Measurements from ENCODE around the gene SLC25A29. TPM values are rescaled to one million over a fixed set of nuclear protein-coding genes. Genes with fewer than 3 reads are reported as not detected.
"Not testable (repeated sequence)": the region's sequence is repeated elsewhere in the genome, so short reads cannot be mapped to it uniquely, and the experiment has no call there.

SLC25A29 gene
- total and polyA plus RNA-seq, 2 of the 13 experiments (the other 11 are each of a cell fraction or from before 2014, with no cell fraction given), result 12.2 to 17.2 TPM

DNA sequence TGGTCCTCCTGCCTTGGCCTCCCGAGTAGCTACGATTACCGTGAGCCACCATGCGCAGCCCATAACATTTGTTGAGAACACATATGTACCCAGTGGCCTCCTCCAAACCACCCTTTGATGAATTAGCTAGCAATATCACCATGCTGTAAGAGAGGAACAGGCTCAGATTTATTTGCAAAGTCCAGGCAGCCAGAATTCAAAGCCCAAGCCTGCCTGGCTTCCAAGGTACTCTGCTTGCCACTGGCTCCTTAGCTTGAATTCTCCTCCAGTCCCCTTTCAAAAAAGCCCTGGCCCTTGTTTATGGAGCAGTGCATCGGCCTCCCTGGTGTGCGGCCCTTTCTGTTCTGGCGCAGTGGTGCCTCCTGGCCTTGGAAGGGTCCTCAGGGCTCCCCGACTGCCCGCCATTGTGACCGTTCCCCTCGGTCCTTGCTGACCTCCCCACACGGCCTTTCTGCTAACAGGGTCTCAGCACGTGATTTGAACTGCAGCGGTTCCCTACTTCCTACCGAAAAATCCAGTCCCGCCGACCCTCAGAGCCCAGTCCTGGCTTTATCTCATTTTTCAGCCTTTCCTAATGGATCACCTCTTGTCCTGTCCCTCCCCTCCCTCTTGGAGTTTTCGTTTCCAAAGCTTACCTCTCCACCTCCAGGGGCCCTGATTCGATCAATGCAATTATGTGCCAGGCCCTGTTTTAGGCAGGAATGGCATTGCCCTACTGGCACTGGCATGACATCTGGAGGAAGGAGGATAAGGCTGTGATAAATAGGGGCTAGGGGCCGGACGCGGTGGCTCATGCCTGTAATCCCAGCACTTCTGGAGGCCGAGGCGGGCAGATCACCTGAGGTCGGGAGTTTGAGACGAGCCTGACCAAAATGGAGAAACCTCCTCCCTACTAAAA, 22.0 kb downstream of the SLC25A29 start:
- ChIA-PET POLR2A (interaction anchor here (1.6 kb wide), 1 partner anchor 91 kb away, joined by 5 read pairs; a partner anchor contains a TSS), CTCF (ENCODE audit: low intra/inter-chr PET ratio, low total read pairs) (interaction anchor here (2.0 kb wide), 1 partner anchor 94 kb away, joined by 14 read pairs; no protein-coding TSS in a partner anchor)
- peaks cover 7% of the 10 kb centered on the region; the same call in 1 of the 2 replicates for H4K20me1 ChIP-seq (ENCODE audit: insufficient read depth, low read length)
- no peaks in the 10 kb centered on the region for H3K9me3 ChIP-seq (ENCODE audit: low read length)
- no peak overlapping the region for H3K9ac ChIP-seq (ENCODE audit: insufficient read depth, low read depth, low read length)
- no peaks in the 10 kb centered on the region for H3K27me3 ChIP-seq (ENCODE audit: control insufficient read depth in 1 of 2, insufficient read depth in 2 of 2, low read length in 2 of 2)
- FAIRE-seq, result no peak
- BruUV-seq (replicated peaks), result no TSS peak
- peaks cover 62% of the 10 kb centered on the region for H3K4me1 ChIP-seq (ENCODE audit: insufficient read depth, low read length)
- no peak overlapping the region for H3K4me2 ChIP-seq (ENCODE audit: low read depth, low read length)
- no peak overlapping the region for H3K4me3 ChIP-seq (replicated peaks in 1 of 3; ENCODE audit: insufficient read depth in 1 of 3, low read depth in 2 of 3, low read length in 3 of 3)
- H3K27ac ChIP-seq (ENCODE audit: extremely low read length, insufficient read depth, low read length), result no peak overlapping the region
- ATAC-seq, result no peak
- H3K79me2 ChIP-seq (ENCODE audit: insufficient read depth, low read length), result peaks cover 14% of the 10 kb centered on the region
- no peak for DNase-seq (ENCODE audit: low spot score)
- H3K36me3 ChIP-seq (replicated peaks in 1 of 2; ENCODE audit: control insufficient read depth in 1 of 2, insufficient read depth in 2 of 2, low read length in 2 of 2), result peaks cover 3 to 8% of the 10 kb centered on the region in 2 experiments; a peak in 3 of 5 replicates
- no peak overlapping the region for H2AFZ ChIP-seq (ENCODE audit: low read length)
- WGBS (ENCODE audit: low lambda C conversion rate), result 96% methylated on average over 26 of the region's 26 CpGs
- in situ Hi-C loops (cut with HindIII; ENCODE audit: extremely low pct_ligation_motif_present, low pct_unique_long_range_greater_than_20kb) (no loop called here), intact Hi-C loops (cut with micrococcal nuclease; ENCODE audit: unreplicated experiment) (loop anchor here (5.0 kb wide), 1 partner anchor 1518 kb away; no protein-coding TSS in a partner anchor)
- TF ChIP-seq KLF9 (CRISPR knock-in tag; IDR thresholded peaks at IDR 0.05; ENCODE audit: low read depth), result no peak
- TF ChIP-seq, protein P1, sequence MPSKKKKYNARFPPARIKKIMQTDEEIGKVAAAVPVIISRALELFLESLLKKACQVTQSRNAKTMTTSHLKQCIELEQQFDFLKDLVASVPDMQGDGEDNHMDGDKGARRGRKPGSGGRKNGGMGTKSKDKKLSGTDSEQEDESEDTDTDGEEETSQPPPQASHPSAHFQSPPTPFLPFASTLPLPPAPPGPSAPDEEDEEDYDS (CRISPR knock-in tag; IDR thresholded peaks at IDR 0.05), result no peak
- TF ChIP-seq ZNF274 (CRISPR knock-in tag; IDR thresholded peaks at IDR 0.05), result no peak
- TF ChIP-seq PRPF4 (IDR thresholded peaks at IDR 0.05; ENCODE audit: low read depth, low read length, poor library complexity, severe bottlenecking), result peak; percentile 41
- no peak for TF ChIP-seq NFRKB (IDR thresholded peaks at IDR 0.05)
- TF ChIP-seq, protein P2, sequence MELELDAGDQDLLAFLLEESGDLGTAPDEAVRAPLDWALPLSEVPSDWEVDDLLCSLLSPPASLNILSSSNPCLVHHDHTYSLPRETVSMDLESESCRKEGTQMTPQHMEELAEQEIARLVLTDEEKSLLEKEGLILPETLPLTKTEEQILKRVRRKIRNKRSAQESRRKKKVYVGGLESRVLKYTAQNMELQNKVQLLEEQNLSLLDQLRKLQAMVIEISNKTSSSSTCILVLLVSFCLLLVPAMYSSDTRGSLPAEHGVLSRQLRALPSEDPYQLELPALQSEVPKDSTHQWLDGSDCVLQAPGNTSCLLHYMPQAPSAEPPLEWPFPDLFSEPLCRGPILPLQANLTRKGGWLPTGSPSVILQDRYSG (CRISPR knock-in tag; IDR thresholded peaks at IDR 0.05), result no peak
- peak; percentile 25; the same call in 1 of the 2 replicates for TF ChIP-seq ZNF768 (CRISPR knock-in tag; IDR thresholded peaks at IDR 0.05)
- peak; percentile 46 for TF ChIP-seq AGO2 (optimal IDR thresholded peaks at IDR 0.05; ENCODE audit: low read depth, low read length)
- TF ChIP-seq, protein P3, sequence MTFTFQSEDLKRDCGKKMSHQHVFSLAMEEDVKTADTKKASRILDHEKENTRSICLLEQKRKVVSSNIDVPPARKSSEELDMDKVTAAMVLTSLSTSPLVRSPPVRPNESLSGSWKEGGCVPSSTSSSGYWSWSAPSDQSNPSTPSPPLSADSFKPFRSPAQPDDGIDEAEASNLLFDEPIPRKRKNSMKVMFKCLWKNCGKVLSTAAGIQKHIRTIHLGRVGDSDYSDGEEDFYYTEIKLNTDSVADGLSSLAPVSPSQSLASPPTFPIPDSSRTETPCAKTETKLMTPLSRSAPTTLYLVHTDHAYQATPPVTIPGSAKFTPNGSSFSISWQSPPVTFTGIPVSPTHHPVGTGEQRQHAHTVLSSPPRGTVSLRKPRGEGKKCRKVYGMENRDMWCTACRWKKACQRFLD (CRISPR knock-in tag; IDR thresholded peaks at IDR 0.05; ENCODE audit: borderline replicate concordance), result no peak
- TF ChIP-seq XRCC5 (optimal IDR thresholded peaks at IDR 0.05; ENCODE audit: low read length), result no peak
- no peak for TF ChIP-seq MYNN (CRISPR knock-in tag; IDR thresholded peaks at IDR 0.05; ENCODE audit: low read depth)
- no peak for TF ChIP-seq MAFK (conservative IDR thresholded peaks at IDR 0.05 in 1 of 2, IDR thresholded peaks at IDR 0.05 in 1 of 2; ENCODE audit: low read length in 2 of 2)
- no peak for TF ChIP-seq ZBTB20 (CRISPR knock-in tag; IDR thresholded peaks at IDR 0.05; ENCODE audit: borderline replicate concordance, low read depth)

DNA sequence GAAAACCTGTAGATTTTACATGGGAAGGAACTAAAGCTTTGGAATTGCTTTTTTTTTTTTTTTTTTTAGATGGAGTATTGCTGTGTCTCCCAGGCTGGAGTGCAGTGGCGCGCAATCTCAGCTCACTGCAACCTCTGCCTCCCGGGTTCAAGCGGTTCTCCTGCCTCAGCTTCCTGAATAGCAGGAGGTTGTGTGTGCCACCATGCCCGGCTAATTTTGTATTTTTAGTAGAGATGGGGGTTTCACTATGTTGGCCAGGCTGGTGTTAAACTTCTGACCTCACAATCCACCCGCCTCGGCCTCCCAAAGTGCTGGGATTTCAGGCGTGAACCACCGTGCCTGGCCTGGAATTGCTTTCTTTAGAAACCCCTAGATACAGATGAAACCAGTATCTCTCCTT, 22.8 kb downstream of the SLC25A29 start:
- H3K27me3 ChIP-seq (ENCODE audit: control insufficient read depth in 1 of 2, insufficient read depth in 2 of 2, low read length in 2 of 2); CTCF ChIA-PET (ENCODE audit: low intra/inter-chr PET ratio, low total read pairs); H3K4me3 ChIP-seq (replicated peaks in 1 of 3; ENCODE audit: insufficient read depth in 1 of 3, low read depth in 2 of 3, low read length in 3 of 3); H2AFZ ChIP-seq (ENCODE audit: low read length); H3K4me2 ChIP-seq (ENCODE audit: low read depth, low read length); H3K9ac ChIP-seq (ENCODE audit: insufficient read depth, low read depth, low read length); DNase-seq (ENCODE audit: low spot score); H3K36me3 ChIP-seq (replicated peaks in 1 of 2; ENCODE audit: control insufficient read depth in 1 of 2, insufficient read depth in 2 of 2, low read length in 2 of 2); BruUV-seq (replicated peaks); ATAC-seq; FAIRE-seq; H3K9me3 ChIP-seq (ENCODE audit: low read length); POLR2A ChIA-PET; in situ Hi-C loops (cut with HindIII; ENCODE audit: extremely low pct_ligation_motif_present, low pct_unique_long_range_greater_than_20kb): not testable (repeated sequence)
- Histone ChIP-seq H3K4me1 (ENCODE audit: insufficient read depth, low read length) (peaks cover 62% of the 10 kb centered on the region), H4K20me1 (ENCODE audit: insufficient read depth, low read length) (peaks cover 15% of the 10 kb centered on the region), H3K27ac (ENCODE audit: extremely low read length, insufficient read depth, low read length) (peak overlapping the region; percentile 16), H3K79me2 (ENCODE audit: insufficient read depth, low read length) (peaks cover 22% of the 10 kb centered on the region)
- intact Hi-C loops (cut with micrococcal nuclease; ENCODE audit: unreplicated experiment), result loop anchor here (5.0 kb wide), 1 partner anchor 1519 kb away; no protein-coding TSS in a partner anchor
- WGBS (ENCODE audit: low lambda C conversion rate), result 98% methylated on average over 9 of the region's 9 CpGs
